Muscle of back (tissue), 10 donors: Measurements from ENCODE around the gene HAPSTR1. TPM values are rescaled to one million over a fixed set of nuclear protein-coding genes. Genes with fewer than 3 reads are reported as not detected.

ENCODE experiments used
- polyA plus RNA-seq, 10 donors: library from polyadenylated mRNA; unstranded; fragments of 120-200 nt; gene quantifications; one replicate each; pipeline ENCODE4 v1.2.1, GENCODE V29; 2013; ENCODE audit not compliant: insufficient read length in 10 of 10

The HAPSTR1 gene
- polyA plus RNA-seq, 10 donors, result 29.8 to 41.3 (median 35.3) TPM

Other genes starting within 250 kb of the HAPSTR1 start
- 100 to 1,000 TPM in 8 of 10 donors, 10 to 100 TPM in 2; 88.2 to 122 (median 106) TPM for gene CARHSP1, start 222.6 kb upstream of the HAPSTR1 start, polyA plus RNA-seq
- not detected for gene LITAFD, start 209.3 kb upstream of the HAPSTR1 start, polyA plus RNA-seq
- 10 to 100 TPM; 51.1 to 87.6 (median 67.8) TPM for gene USP7, start 127.7 kb upstream of the HAPSTR1 start, polyA plus RNA-seq